Peyer's patch (tissue), 4 donors: ENCODE measurements around the gene KRT9.
"Not testable (repeated sequence)": the region's sequence is repeated elsewhere in the genome, so short reads cannot be mapped to it uniquely, and the experiment has no call there.

Experiments
- CTCF ChIP-seq, 6 experiments: fragments of 450-650 bp in 4 of 6; fragments of 200-600 bp in 2 of 6; sonication (generic) in 1 of 6; IDR thresholded peaks; one replicate each; pipeline ENCODE4 v1.5.1; 2017 to 2019; ENCODE audit warnings: antibody characterized with exemption in 6 of 6, mild to moderate bottlenecking in 3 of 6, moderate library complexity in 1 of 6
- POLR2A ChIP-seq, 2 donors: fragments of 450-650 bp; IDR thresholded peaks; one replicate each; pipeline ENCODE4 v1.5.1; 2017; ENCODE audit warnings: antibody characterized with exemption in 2 of 2, mild to moderate bottlenecking in 2 of 2, moderate library complexity in 2 of 2

GRCh38 chr17:41616486-41616885 lies 44.6 kb upstream of the KRT9 start:
- not testable (repeated sequence) for TF ChIP-seq POLR2A, CTCF (IDR thresholded peaks at IDR 0.05)
